Measurements from ENCODE around the gene DDX41.
"Not testable (repeated sequence)": the region's sequence is repeated elsewhere in the genome, so short reads cannot be mapped to it uniquely, and the experiment has no call there.

The DDX41 gene

GRCh38 chr5:177516601-177517568 is at the start of gene DDX41:
DDX41 (minus strand) TSS chr5:177516961; CDS start chr5:177516945, 16 bp downstream.
- Histone ChIP-seq H3K4me3 (peak within 1 kb of the TSS; percentile 68 to 95 (median 89)), H3K27ac (peak within 1 kb of the TSS; percentile 60 to 96 (median 88))

DNA sequence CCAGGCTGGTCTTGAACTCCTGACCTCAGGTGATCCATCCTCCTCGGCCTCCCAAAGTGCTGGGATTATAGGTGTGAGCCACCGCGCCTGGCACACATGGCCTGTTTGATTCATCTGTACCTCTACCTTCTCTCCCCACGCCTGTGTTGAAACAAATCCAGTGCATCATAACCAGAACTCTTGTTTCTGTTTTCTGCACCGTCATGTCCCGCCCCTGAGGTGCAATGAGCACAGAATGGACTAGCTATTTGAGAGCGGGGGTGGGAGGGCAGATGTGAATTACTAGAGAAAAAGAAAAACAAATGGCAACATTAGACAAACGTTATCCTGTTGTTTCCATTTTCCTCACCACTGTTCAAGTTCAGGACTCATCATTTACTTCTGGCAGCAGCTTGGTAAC is 48.3 kb upstream of the DDX41 start:
- no peak overlapping the region for H3K27ac ChIP-seq
- H3K4me3 ChIP-seq = no peak overlapping the region

DNA sequence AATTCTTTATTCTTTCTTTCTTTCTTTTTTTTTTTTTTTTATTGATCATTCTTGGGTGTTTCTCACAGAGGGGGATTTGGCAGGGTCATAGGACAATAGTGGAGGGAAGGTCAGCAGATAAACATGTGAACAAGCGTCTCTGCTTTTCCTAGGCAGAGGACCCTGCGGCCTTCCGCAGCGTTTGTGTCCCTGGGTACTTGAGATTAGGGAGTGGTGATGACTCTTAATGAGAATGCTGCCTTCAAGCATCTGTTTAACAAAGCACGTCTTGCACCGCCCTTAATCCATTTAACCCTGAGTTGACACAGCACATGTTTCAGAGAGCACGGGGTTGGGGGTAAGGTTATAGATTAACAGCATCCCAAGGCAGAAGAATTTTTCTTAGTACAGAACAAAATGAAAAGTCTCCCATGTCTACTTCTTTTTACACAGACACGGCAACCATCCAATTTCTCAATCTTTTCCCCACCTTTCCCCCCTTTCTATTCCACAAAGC is 42.7 kb upstream of the DDX41 start:
- not testable (repeated sequence) for H3K27ac ChIP-seq, H3K4me3 ChIP-seq

GRCh38 chr5:177557796-177558195 is 41.0 kb upstream of the DDX41 start:
- Histone ChIP-seq H3K27ac (no peak overlapping the region), H3K4me3 (no peak overlapping the region)

DNA sequence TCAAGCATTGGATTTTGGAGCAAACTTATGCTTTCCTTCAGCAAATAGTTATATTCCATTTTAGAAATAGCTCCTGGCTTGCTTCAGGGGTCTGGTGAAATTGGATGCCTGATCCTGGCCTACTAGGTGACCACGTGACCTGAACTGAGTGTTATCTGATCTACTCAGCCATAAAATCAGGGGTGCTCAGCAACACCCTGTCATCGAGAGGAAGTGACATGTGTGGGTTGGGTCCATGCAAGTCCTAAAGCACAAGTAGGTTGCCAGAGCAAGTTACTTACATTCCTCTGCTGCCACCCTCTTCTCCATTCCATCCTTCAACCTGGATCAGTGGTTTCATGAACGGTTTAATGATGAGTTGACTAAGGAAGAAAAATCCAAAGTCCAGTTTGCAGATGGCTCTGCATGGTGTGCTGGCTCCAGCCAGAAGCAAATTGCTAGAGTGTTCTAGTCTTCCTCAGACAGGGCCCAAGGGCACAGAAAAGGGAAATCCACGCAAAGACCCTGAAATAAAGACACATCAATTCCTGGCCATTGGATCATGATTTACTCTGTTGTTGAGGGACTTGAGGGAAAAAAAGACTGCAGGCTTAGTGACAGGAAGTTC is 40.4 kb upstream of the DDX41 start:
- H3K4me3 ChIP-seq = no peak overlapping the region
- no peak overlapping the region for H3K27ac ChIP-seq

GRCh38 chr5:177555665-177556064 is 38.9 kb upstream of the DDX41 start:
- Histone ChIP-seq H3K27ac (no peak overlapping the region), H3K4me3 (no peak overlapping the region)

- no peak overlapping the region for H3K27ac ChIP-seq
- H3K4me3 ChIP-seq = peak overlapping the region in 1 of 7 experiments; percentile 94
Measured at GRCh38 chr5:177555228-177555627, 38.5 kb upstream of the DDX41 start.

- H3K27ac ChIP-seq = peak within 1 kb of the TSS; percentile 49 to 91 (median 87)
- H3K4me3 ChIP-seq = peak within 1 kb of the TSS; percentile 78 to 99 (median 93)
Measured at GRCh38 chr5:177554474-177555111, 37.8 kb upstream of the DDX41 start, which contains the start of gene FAM193B. FAM193B (minus strand) TSS chr5:177554563; CDS start chr5:177554458, 105 bp downstream.

- Histone ChIP-seq H3K27ac (peak overlapping the region; percentile 49 to 91 (median 87)), H3K4me3 (peak overlapping the region; percentile 78 to 99 (median 93))
Measured at GRCh38 chr5:177553671-177554429, 37.1 kb upstream of the DDX41 start.

DNA sequence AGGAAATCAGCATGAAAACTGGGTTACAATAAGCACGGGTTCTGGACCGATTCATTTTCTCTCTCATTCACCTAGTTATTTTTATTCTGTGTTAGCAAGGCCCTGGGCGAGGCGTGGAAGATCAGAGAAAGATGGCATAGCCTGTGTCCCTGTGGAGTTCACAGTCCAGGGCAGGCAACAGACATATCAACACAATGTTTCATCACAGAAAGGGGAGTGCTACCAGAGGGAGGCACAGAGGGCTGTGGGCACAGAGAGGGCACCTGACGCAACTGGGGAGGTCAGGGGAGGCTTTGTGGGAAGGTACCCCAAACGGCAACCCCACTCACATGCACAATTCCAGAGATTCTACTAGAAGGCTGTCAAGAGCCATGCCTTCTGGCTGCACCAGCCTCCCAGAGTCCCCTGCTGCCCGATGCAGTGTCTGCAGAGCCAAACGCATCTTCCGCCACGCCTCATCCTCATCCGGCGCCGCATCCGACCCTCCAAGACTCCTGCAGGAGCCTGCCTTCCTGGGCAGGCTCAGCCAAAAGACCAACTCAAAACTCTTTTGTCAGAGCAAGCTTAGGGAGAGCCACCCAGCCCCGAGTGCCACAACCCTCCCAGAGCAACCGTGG is 36.2 kb upstream of the DDX41 start:
- H3K27ac ChIP-seq = peak overlapping the region in 18 of 21 experiments; percentile 77 to 91 (median 88)
- H3K4me3 ChIP-seq = peak overlapping the region; percentile 78 to 99 (median 93)

DNA sequence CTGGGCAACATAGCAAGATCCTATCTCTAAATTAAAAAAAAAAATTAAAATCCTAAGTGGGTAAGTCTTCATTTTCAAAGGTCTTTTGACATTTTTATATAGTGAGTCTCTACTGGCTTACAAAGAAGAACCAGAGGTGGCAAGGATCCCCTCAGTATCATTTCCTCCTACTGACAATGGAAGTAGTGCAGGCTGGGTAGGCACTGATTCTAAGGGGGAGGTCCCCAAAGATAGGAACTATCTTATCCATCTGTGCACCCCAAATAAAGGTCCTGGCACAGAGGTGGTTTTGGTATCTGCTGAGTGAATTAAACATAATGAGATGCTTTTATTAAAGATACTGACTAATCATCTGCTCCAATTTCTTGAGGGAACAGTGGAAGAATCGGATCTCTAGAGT is 33.4 kb upstream of the DDX41 start:
- Histone ChIP-seq H3K27ac (peak overlapping the region in 1 of 21 experiments; percentile 75), H3K4me3 (no peak overlapping the region)

GRCh38 chr5:177548495-177548894 is 31.7 kb upstream of the DDX41 start:
- Histone ChIP-seq H3K27ac (peak overlapping the region in 6 of 21 experiments; percentile 21 to 75 (median 37)), H3K4me3 (no peak overlapping the region)

GRCh38 chr5:177547736-177548135 is 31.0 kb upstream of the DDX41 start:
- peak overlapping the region in 7 of 21 experiments; percentile 2 to 75 (median 38) for H3K27ac ChIP-seq
- H3K4me3 ChIP-seq = no peak overlapping the region

DNA sequence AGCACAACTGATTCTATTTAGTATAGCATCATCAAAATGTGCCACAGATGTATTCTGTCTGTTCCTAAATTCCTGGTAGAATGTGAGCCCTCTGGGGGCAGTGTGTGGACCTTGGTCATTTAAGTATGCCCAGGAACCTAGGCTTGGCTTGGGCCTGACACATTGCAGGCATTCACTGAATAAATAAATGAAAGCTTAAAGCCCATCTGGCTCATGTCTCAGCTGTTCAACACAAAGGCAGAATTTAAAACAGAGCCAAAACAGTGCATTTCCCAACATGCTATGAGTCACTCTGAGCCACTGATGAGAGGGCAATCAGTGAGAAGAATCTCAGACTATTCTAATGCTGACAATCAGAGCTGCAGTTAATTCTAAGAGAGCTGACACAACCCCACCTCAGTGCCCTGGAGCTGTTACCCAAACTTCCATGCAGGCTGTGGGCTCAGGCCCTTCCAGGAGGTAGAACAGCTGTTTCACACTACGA is 29.5 kb upstream of the DDX41 start:
- Histone ChIP-seq H3K4me3 (no peak overlapping the region), H3K27ac (peak overlapping the region in 20 of 21 experiments; percentile 6 to 85 (median 70))

DNA sequence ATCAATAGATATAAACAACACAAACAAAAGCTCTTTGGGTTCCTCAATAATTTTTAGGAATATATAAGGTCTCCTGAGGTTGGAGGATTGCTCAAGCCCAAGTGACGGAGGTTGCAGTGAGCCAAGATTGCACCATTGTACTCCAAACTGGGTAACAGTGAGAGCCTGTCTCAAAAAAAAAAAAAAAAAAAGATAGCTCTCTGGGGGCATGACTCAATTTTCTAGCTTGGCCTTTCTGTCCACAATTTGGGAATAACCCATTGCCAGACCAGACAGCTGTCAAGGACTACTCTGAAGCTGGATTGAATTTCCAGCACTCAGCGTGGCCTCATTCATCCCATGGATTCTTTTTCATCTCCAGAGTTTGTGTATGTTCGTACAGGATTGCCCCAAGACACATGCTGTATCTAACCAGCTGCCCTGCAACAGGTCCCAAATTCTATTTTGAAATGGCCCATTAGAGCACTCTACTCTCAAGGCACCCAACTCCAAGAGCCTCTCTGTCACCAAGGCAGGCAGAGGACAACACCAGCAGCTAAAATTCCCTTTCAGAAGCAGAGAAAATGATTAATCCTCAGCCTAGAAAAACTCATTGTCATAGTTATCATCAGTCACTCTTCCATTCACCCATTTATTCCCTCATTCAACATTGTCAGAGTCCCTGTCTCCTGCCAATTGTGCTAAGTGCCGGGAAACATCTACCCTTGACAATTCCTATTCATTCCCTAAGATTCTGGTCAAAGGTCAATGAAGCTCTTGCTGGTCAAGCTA is 28.9 kb upstream of the DDX41 start:
- H3K4me3 ChIP-seq = no peak overlapping the region
- H3K27ac ChIP-seq = peak overlapping the region in 20 of 21 experiments; percentile 6 to 85 (median 70)

DNA sequence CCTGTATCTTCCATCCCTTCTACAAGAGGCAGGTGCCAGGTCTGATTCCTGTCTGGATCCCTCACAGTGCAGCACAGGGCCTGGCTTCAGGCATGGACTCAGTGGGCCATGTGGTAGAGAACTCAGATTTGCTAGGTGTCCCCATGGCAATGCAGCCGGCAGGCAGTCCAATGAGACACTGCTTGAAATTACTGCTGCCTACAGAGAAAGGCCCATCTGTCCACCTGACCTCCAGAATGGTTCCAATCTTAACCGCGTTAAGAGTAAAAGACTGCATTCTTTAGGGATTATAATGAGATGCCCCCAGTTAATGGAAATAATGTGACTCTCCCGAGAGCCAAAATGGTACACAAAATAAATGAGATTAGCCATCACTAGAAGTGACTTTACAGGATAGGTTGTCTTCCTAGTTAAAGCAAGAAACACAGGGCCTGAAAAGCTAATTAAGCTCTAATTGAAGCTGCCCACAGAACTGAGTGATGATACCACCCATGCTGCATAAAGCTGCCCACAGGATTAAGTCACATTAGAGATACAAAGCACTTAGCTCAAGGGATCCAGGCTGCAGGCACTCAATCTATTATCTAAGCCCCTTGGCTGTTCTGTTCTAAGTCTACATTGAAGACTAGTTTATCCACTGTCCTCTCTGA is 26.2 kb upstream of the DDX41 start:
- no peak overlapping the region for H3K4me3 ChIP-seq
- H3K27ac ChIP-seq = no peak overlapping the region

- Histone ChIP-seq H3K27ac (peak overlapping the region in 14 of 21 experiments; percentile 0 to 68 (median 46)), H3K4me3 (no peak overlapping the region)
Measured at GRCh38 chr5:177540438-177540837, 23.7 kb upstream of the DDX41 start.
